ENCODE results near the gene ZFAND3. TPM values are rescaled to one million over a fixed set of nuclear protein-coding genes. Genes with fewer than 3 reads are reported as not detected.
"Not testable (repeated sequence)": the region's sequence is repeated elsewhere in the genome, so short reads cannot be mapped to it uniquely, and the experiment has no call there.

ZFAND3 gene
- total RNA-seq, 1 donor from 2014 or later = 45.7 TPM

- DNase-seq = no peak
Measured at GRCh38 chr6:38091613-38092012, 272.1 kb downstream of the ZFAND3 start.

- no peak for DNase-seq
Measured at GRCh38 chr6:38092465-38092864, 272.9 kb downstream of the ZFAND3 start.

GRCh38 chr6:38092964-38093363 lies 273.4 kb downstream of the ZFAND3 start:
- DNase-seq = no peak

- DNase-seq = no peak
Measured at GRCh38 chr6:38095054-38095453, 275.5 kb downstream of the ZFAND3 start.

- DNase-seq = no peak
Measured at GRCh38 chr6:38099221-38099620, 279.7 kb downstream of the ZFAND3 start.

- DNase-seq = no peak
Measured at GRCh38 chr6:38100380-38100779, 280.9 kb downstream of the ZFAND3 start.

- DNase-seq = no peak
Measured at GRCh38 chr6:38103921-38104320, 284.4 kb downstream of the ZFAND3 start.

- DNase-seq = no peak
Measured at GRCh38 chr6:38105066-38105465, 285.5 kb downstream of the ZFAND3 start.

- DNase-seq = no peak
Measured at GRCh38 chr6:38107073-38107472, 287.5 kb downstream of the ZFAND3 start.

- DNase-seq = peak; percentile 35
Measured at GRCh38 chr6:38110481-38110971, 291.0 kb downstream of the ZFAND3 start.

GRCh38 chr6:38112181-38112580 lies 292.7 kb downstream of the ZFAND3 start:
- DNase-seq = no peak

- no peak for DNase-seq
Measured at GRCh38 chr6:38113825-38114576, 294.5 kb downstream of the ZFAND3 start.

GRCh38 chr6:38114976-38115625 lies 295.6 kb downstream of the ZFAND3 start:
- DNase-seq = no peak

- no peak for DNase-seq
Measured at GRCh38 chr6:38115626-38116008, 296.1 kb downstream of the ZFAND3 start.

GRCh38 chr6:38116248-38116647 lies 296.7 kb downstream of the ZFAND3 start:
- DNase-seq = no peak

GRCh38 chr6:38117281-38117680 lies 297.8 kb downstream of the ZFAND3 start:
- DNase-seq = no peak

- DNase-seq = peak; percentile 43
Measured at GRCh38 chr6:38118791-38119365, 299.4 kb downstream of the ZFAND3 start.

GRCh38 chr6:38119516-38119915 lies 300.0 kb downstream of the ZFAND3 start:
- DNase-seq = no peak

- not testable (repeated sequence) for DNase-seq
Measured at GRCh38 chr6:38124224-38124926, 304.8 kb downstream of the ZFAND3 start.

GRCh38 chr6:38127284-38127683 lies 307.8 kb downstream of the ZFAND3 start:
- DNase-seq = no peak

GRCh38 chr6:38131527-38131965 lies 312.0 kb downstream of the ZFAND3 start:
- no peak for DNase-seq

GRCh38 chr6:38133932-38134703 lies 314.6 kb downstream of the ZFAND3 start:
- DNase-seq = no peak
